Activated naive CD8-positive, alpha-beta T cell (primary cell): ENCODE data around the gene BRMS1.
"Not testable (repeated sequence)": the region's sequence is repeated elsewhere in the genome, so short reads cannot be mapped to it uniquely, and the experiment has no call there.

Experiments used
- H3K27ac Mint-ChIP-seq: one replicate; pipeline ENCODE4 v1.8.0; 2021; ENCODE audit warnings: mixed read lengths
- H3K27me3 Mint-ChIP-seq: one replicate; pipeline ENCODE4 v1.8.0; 2021; ENCODE audit warnings: mixed read lengths
- H3K36me3 Mint-ChIP-seq: one replicate; pipeline ENCODE4 v1.8.0; 2021; ENCODE audit warnings: mixed read lengths
- H3K4me1 Mint-ChIP-seq: one replicate; pipeline ENCODE4 v1.8.0; 2021; ENCODE audit warnings: low read depth, mixed read lengths
- H3K4me3 Mint-ChIP-seq: one replicate; pipeline ENCODE4 v1.8.0; 2021; ENCODE audit warnings: mild to moderate bottlenecking, mixed read lengths
- H3K9me3 Mint-ChIP-seq: one replicate; pipeline ENCODE4 v1.8.0; 2021; ENCODE audit warnings: low read depth, mixed read lengths

The BRMS1 gene

DNA sequence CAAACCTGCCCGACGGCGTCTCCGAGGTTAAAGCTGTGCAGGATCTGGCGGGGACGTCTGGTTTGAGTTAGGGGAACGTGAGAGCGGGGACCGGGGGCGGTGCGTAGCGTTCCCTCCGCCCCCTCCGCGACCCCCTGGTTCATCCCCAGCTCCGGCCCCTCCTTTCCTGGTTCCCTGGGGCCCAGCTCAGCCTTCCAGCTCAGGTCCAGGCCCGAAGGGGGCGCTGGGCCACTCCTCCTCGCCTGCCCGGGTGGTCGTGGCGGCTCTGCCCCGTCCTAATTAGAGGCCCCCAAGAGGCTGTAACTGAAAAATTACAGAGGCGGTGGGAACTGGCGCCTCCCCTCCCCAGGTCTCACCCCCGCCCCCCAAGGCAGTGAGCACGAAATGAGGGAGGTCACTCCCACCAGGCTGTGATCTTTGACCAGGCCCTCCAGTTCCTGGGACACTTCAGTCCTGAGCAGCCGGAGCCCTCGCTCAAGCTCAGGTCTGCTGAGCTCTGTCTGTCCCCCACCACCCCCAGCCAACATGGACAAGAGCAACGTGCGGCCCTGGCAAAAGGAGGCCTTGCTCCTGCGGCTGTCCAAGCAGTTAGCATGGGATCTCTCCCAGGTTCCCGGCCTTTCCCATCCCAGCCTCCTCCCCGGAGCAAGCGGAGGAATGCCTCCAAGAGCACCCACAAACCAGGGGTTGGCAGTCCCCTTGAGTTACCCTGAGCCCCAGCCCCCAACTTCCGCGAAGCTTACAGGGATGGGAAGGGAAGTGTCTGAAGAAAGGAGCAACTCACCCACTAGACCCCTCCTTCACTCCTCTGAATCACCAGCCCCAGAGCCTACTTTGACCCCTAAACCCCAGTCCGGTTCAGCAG lies 31.4 kb downstream of the BRMS1 start:
- Mint-ChIP-seq H3K9me3 (no peaks in the 10 kb centered on the region), H3K4me3 (peak overlapping the region; percentile 95), H3K4me1 (peaks cover 46% of the 10 kb centered on the region), H3K36me3 (peaks cover 2% of the 10 kb centered on the region), H3K27ac (peak overlapping the region; percentile 98), H3K27me3 (no peaks in the 10 kb centered on the region)

DNA sequence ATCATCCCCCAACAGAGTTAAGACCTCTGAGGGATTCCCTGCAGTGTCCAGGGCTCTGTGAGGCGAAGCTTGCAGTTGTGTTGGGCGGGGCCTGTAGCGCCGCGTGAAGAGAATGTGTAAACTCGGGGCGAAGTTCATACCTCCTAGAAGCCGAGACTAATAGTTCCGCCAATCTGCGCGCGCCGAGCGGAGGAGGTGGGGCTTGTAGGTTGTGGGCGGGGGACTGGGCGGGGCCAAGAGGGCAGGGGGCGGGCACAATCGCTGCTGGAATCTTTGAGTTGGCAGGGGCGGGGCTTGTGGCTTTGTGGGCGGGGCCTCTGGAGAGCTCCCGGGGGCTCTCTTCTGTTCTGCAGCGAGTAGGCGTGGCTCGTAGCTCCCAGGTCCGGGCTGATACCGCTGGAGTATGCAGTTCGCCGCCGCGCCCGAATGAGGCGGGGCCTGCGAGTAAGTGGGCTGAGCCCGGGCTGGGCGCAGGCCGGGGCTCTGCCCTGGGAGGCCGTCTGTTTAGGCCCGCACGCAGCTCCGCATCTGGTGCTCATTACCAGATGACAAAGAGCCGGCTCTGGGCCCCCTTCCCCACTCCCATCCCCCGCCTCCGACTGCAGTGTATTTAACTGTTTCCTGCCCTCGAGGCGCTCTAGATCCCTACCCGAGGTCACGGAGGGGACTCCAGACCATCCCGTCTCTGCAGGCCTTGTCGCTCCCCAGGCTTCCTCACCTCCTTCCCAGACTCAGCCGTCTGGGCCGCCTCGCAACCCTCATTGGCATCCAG lies 32.2 kb downstream of the BRMS1 start:
- H3K4me1 Mint-ChIP-seq, result peaks cover 38% of the 10 kb centered on the region
- peak overlapping the region; percentile 95 for H3K4me3 Mint-ChIP-seq
- peaks cover 2% of the 10 kb centered on the region for H3K36me3 Mint-ChIP-seq
- no peaks in the 10 kb centered on the region for H3K27me3 Mint-ChIP-seq
- H3K9me3 Mint-ChIP-seq, result no peaks in the 10 kb centered on the region
- H3K27ac Mint-ChIP-seq, result peak overlapping the region; percentile 98

DNA sequence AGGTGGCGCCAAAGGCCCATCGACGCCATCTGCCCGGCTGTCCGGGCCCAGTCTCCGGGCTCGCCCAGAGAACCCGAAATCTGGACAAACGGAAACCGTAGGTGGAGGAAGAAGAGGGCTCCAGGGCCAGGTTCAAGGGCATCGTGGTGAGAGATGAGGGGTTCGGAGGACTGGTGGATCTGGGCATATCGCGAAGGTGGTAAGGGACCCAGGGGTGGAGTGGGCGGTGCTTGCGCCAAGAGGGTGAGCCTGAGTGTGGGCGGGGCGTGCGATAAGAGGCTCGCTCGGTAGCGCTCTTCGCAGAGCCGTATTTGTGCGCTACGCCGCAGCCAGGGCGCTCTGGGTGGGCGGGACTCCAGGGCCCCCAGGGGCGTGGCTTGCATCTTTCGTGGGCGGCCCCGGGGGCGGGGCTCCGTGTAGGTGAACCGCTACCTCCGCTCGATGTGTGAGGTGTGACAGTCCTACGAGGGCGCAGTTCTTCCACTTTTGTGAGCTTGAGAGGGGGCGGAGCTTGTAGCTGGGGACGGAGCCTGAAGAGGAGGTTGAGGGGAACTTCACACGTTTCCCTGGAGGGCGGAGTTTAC lies 32.8 kb downstream of the BRMS1 start:
- Mint-ChIP-seq H3K27ac (peak overlapping the region; percentile 98), H3K27me3 (peaks cover 1% of the 10 kb centered on the region), H3K4me3 (peak overlapping the region; percentile 95), H3K4me1 (peaks cover 33% of the 10 kb centered on the region), H3K9me3 (no peaks in the 10 kb centered on the region), H3K36me3 (peaks cover 2% of the 10 kb centered on the region)

DNA sequence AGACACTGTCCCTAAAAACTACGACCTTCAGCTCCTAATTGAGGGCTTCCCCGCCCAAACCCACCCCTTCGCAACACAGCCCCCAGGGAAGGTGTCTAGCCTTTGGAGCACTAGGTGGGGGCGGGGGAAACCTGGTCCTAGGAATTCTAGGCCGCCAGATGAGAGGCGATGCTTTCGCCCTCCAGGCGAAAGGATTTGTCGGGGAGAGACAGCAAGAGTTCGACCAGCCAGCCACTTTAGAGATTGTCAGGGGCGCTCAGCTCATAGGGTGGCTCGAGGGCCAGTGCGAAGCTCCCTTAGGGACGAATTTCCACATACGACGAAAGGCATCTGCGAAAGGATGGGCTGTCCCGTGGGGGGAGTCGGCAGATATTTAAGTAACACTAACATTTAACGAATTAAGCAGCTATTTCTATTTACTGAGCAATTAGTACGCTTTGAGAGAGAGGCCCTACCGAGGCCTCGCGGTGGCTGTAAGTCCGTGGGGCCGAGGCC lies 33.4 kb downstream of the BRMS1 start:
- Mint-ChIP-seq H3K9me3 (no peaks in the 10 kb centered on the region), H3K27me3 (peaks cover 1% of the 10 kb centered on the region), H3K4me1 (peaks cover 33% of the 10 kb centered on the region), H3K4me3 (peak overlapping the region; percentile 95), H3K27ac (peak overlapping the region; percentile 98), H3K36me3 (peaks cover 2% of the 10 kb centered on the region)

DNA sequence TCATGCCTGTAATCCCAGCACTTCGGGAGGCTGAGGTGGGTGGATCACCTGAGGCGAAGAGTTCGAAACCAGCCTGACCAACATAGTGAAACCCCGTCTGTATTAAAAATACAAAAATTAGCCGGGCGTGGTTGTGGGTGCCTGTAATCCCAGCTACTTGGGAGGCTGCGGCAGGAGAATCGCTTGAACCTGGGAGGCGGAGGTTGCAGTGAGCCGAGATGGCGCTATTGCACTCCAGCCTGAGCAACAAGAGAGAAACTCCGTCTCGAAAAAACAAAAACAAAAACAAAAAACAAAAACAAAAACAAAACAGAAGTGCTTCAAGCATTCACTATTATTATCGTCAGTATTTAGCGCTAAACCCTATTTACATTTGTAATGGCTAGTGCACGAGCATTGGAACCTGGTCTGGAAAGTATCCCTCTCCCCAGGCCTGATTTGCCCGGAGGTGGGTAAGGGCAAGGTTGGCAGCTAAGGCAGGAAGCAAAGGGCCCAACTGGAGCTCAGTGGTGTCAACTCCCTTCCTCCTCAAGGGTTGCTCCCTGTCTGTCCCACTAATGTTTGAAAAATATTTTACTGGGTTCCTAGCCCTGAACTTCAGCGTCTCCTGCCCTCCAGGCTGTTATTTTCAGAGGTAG lies 34.0 kb downstream of the BRMS1 start:
- not testable (repeated sequence) for H3K27ac Mint-ChIP-seq, H3K4me3 Mint-ChIP-seq, H3K27me3 Mint-ChIP-seq, H3K36me3 Mint-ChIP-seq, H3K9me3 Mint-ChIP-seq
- peaks cover 29% of the 10 kb centered on the region for H3K4me1 Mint-ChIP-seq

DNA sequence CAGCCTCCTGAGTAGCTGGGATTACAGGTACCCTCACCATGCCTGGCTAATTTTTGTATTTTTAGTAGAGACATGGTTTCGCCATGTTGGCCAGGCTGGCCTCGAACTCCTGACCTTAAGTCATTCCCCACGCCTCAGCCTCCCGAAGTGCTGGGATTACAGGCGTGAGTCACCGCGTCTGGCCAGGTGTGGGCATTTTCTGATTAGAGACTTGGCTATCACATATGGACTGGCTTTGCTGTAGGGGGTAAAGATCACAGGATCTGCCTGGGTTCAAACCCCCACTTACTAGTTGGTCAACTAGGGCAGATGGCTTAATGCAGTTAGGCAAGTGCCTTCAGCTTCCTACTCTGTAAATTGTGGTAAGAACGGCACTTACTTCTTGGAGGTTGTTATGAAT lies 34.6 kb downstream of the BRMS1 start:
- no peak overlapping the region for H3K4me3 Mint-ChIP-seq
- H3K27ac Mint-ChIP-seq, result no peak overlapping the region

DNA sequence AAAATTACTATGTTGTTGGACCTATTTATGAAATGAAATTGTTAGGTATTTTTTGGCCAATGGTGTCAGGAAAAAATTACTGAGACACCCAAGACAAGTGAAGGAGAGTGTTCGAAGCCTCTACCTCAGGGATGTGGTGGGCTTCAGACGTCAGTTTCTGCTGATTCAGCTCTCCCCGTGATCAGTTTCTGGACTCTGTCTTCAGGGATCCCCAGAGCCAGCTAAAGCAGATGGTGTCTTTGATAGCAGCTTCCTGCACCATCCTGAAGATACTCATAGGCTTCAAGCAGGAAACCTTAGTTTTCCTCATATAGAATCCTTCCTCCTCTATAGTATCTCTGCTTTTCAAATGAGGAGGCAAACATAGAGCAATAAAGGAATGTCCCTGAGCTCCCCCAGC lies 35.4 kb downstream of the BRMS1 start:
- peaks cover 16% of the 10 kb centered on the region for H3K4me1 Mint-ChIP-seq
- no peaks in the 10 kb centered on the region for H3K9me3 Mint-ChIP-seq
- no peak overlapping the region for H3K27ac Mint-ChIP-seq
- no peak overlapping the region for H3K4me3 Mint-ChIP-seq
- no peaks in the 10 kb centered on the region for H3K36me3 Mint-ChIP-seq
- H3K27me3 Mint-ChIP-seq, result peaks cover 1% of the 10 kb centered on the region

More for the DNA sequence above, 34.6 kb downstream of the BRMS1 start:
- Mint-ChIP-seq H3K4me1 (peaks cover 23% of the 10 kb centered on the region), H3K9me3 (no peaks in the 10 kb centered on the region), H3K36me3 (no peaks in the 10 kb centered on the region), H3K27me3 (peaks cover 1% of the 10 kb centered on the region)

DNA sequence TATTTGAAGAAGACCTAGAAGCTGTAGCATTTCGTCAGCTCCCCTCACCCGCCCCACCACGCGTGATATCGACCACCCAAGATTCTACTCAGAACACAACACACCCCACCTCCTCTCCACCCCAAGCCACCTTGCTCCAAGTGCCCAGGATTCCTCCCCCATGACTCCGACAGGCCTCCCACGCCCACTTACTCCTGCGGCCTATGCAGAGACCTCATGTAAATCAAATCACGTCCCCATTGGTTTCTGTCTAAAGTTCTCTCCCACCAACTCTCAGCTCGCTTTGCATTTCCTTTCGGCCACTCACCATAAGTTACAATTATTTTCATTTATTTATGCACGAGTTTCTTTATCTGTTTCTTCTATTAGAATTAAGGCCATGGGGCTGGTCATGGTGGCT lies 42.2 kb downstream of the BRMS1 start:
- Mint-ChIP-seq H3K27ac (no peak overlapping the region), H3K4me3 (no peak overlapping the region), H3K4me1 (no peaks in the 10 kb centered on the region), H3K27me3 (peaks cover under 1% of the 10 kb centered on the region), H3K9me3 (no peaks in the 10 kb centered on the region), H3K36me3 (no peaks in the 10 kb centered on the region)

DNA sequence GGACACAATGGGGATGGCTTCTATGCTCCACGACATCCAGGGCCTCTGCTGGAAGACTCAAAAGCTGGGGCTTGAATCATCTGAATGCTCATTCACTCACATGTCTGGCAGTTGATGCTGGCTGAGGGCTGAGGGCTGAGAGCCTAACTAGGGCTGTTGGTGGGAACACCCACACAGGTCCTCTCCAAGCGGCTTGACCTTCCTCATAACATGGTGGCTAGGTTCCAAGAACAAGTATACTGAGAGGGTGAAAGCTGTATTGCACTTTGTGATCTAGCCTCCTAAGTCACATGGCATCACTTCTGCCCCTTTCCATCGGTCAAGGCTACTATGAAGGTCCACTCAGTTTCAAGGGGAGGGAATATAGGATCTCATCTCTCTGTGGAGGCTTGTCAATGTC lies 45.7 kb downstream of the BRMS1 start:
- H3K4me1 Mint-ChIP-seq, result no peaks in the 10 kb centered on the region
- H3K27me3 Mint-ChIP-seq, result no peaks in the 10 kb centered on the region
- H3K9me3 Mint-ChIP-seq, result no peaks in the 10 kb centered on the region
- H3K4me3 Mint-ChIP-seq, result no peak overlapping the region
- H3K36me3 Mint-ChIP-seq, result no peaks in the 10 kb centered on the region
- no peak overlapping the region for H3K27ac Mint-ChIP-seq

DNA sequence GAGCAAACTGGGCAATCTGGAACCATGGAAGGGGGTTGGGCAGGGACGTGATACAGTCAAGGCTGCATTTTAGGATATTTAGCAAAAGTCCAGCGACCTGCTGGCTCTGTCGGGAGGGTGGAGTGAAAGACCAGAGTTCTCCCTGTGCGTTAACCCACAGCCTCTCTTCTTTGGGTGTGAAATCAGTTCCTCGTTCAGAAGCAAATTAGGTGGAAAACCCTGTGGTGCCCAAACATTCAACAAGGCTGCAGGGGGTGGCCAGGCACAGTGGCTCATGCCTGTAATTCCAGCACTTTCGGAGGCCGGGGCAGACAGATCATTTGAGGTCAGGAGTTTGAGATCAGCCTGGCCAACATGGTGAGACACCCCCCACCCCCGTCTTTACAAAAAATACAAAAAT lies 47.3 kb downstream of the BRMS1 start:
- peaks cover 4% of the 10 kb centered on the region for H3K36me3 Mint-ChIP-seq
- no peaks in the 10 kb centered on the region for H3K9me3 Mint-ChIP-seq
- H3K27me3 Mint-ChIP-seq, result peaks cover 9% of the 10 kb centered on the region
- no peak overlapping the region for H3K4me3 Mint-ChIP-seq
- peaks cover 4% of the 10 kb centered on the region for H3K4me1 Mint-ChIP-seq
- no peak overlapping the region for H3K27ac Mint-ChIP-seq

DNA sequence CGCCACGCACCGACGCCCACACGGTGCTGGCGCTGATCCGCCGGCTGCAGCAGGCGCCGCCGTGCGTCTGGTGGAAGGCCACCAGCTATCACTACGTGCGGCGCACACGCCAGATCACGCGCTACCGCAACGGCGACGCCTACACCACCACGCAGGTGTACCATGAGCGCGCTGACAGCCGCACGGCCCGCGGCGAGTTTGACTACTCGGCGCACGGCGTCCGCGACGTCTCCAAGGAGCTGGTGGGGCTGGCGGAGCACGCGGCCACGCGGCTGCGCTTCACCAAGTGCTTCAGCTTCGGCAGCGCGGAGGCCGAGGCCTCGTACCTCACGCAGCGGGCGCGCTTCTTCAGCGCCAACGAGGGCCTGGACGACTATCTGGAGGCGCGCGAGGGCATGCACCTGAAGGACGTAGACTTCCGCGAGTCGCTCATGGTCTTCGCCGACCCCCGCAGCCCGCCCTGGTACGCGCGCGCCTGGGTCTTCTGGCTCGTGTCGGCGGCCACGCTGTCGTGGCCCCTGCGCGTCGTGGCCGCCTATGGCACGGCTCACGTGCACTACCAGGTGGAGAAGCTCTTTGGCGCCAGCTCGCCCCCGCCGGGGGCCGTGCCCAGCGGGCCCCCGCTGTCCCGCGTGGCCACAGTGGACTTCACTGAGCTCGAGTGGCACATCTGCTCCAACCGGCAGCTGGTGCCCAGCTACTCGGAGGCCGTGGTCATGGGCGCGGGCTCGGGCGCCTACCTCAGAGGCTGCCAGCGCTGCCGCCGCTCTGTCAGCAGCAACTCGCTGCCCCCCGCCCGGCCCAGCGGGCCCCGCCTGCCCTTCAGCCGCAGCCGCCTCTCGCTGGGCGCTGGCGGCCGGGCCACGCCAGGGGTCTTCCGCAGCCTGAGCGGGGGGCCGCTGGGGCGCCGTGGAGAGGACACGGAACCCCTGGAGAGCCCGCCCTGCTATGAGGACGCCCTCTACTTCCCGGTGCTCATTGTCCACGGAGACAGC lies 50.0 kb downstream of the BRMS1 start:
- Mint-ChIP-seq H3K9me3 (no peaks in the 10 kb centered on the region), H3K36me3 (peaks cover 4% of the 10 kb centered on the region), H3K27me3 (peaks cover 12% of the 10 kb centered on the region), H3K4me1 (peaks cover 18% of the 10 kb centered on the region), H3K4me3 (no peak overlapping the region), H3K27ac (no peak overlapping the region)

DNA sequence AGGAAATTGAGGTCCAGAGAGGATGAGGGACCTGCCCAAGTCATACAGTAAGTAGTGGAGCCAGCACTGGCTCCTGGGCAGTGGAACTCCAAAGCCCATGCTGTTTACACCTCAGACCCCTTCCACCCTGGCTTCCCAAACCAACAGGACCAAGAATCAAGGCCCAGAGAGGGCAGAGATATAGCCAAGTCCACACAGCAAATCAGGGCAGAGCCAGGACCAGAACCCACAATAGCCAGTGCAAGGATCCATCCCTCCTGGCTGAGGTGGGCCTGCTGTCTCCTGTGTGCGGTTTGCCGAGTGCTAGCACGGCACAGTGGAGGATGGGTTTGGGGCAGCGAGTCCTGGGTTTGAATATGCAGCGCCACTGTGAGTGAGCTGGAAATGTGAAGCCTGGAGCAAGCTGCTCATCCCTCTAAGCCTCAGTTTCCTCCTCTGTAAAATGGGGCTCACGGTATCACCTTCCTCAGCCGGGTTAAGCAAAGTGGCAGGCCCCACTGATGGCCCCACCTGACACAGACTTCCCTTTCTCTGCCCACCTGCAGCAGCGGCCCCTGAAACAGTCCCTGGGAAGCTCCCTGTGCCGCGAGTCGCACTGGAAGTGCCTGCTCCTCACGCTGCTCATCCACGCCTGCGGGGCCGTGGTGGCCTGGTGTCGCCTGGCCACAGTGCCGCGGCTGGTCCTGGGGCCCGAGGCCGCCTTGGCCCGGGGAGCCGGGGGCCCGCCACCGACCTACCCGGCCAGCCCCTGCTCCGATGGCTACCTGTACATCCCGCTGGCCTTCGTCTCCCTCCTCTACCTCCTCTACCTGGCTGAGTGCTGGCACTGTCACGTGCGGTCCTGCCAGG lies 50.9 kb downstream of the BRMS1 start:
- Mint-ChIP-seq H3K27ac (no peak overlapping the region), H3K36me3 (peaks cover 4% of the 10 kb centered on the region), H3K27me3 (peaks cover 12% of the 10 kb centered on the region), H3K4me3 (peak overlapping the region; percentile 47), H3K4me1 (peaks cover 26% of the 10 kb centered on the region), H3K9me3 (no peaks in the 10 kb centered on the region)

DNA sequence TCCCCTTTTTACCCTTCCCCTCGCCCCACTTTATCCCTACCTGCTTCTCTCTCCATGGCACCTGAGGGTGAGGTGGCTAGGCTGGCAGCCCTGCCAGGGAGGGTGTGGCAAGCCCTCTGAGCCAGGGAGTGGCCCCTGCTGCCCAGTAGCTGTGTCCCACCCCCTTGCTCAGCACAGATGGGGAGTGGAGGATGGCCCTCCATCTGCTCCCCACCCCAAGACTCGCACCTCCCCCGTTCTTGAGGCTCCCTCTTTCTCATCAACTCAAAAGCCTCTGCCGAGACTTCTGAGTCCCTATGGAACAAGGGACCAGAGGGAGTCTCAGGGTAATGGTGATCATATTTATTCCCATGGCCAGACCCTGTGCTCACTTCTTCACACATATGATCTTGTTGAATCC lies 51.6 kb downstream of the BRMS1 start:
- H3K27me3 Mint-ChIP-seq, result peaks cover 12% of the 10 kb centered on the region
- peaks cover 26% of the 10 kb centered on the region for H3K4me1 Mint-ChIP-seq
- peak overlapping the region; percentile 47 for H3K4me3 Mint-ChIP-seq
- no peaks in the 10 kb centered on the region for H3K9me3 Mint-ChIP-seq
- H3K36me3 Mint-ChIP-seq, result peaks cover 4% of the 10 kb centered on the region
- no peak overlapping the region for H3K27ac Mint-ChIP-seq
